PC-3 (cell line): Measurements from ENCODE around the gene FOSL1. TPM values are rescaled to one million over a fixed set of nuclear protein-coding genes. Genes with fewer than 3 reads are reported as not detected.

ENCODE experiments used
- ATAC-seq: fragments of 200-7000 bp; cut with Tn5 transposase; 2 replicates; pipeline ENCODE4 v1.9.1; 2020; ENCODE audit warnings: mild to moderate bottlenecking, moderate library complexity
- BruUV-seq: library from RNA; stranded (reverse); fragments of 400-500 nt; replicated peaks from 2 replicates; lab custom pipeline; 2021; lab: Mats Ljungman, UMichigan
- CTCF ChIA-PET: fragments of 300-600 bp; sonication (Branson Sonifier 250); formaldehyde crosslinking; loops from one replicate; lab custom pipeline; 2022; ENCODE audit warnings: antibody characterized with exemption; lab: Charles Lee
- POLR2A ChIA-PET: fragments of 300-600 bp; sonication (Branson Sonifier 250); formaldehyde crosslinking; loops from one replicate; lab custom pipeline; 2022; ENCODE audit warnings: antibody characterized with exemption; ENCODE audit not compliant: unreplicated experiment; lab: Charles Lee
- DNase-seq: peaks from one replicate; pipeline ENCODE4 v3.0.0-alpha.2; 2015
- H2AFZ ChIP-seq: fragments of 300-600 bp; sonication (generic); 2 replicates; pipeline ENCODE4 v1.6.0; 2016; ENCODE audit warnings: antibody characterized with exemption, low read length
- H3F3A ChIP-seq: fragments of 300-600 bp; sonication (generic); one replicate; pipeline ENCODE4 v1.6.0; 2017; ENCODE audit warnings: antibody characterized with exemption, low read length, control low read depth, mild to moderate bottlenecking; ENCODE audit not compliant: unreplicated experiment
- H3K27ac ChIP-seq: fragments of 300-600 bp; sonication (generic); 2 replicates; pipeline ENCODE4 v1.5.1; 2016; ENCODE audit warnings: mild to moderate bottlenecking, low read length
- H3K27me3 ChIP-seq: fragments of 300-600 bp; sonication (generic); 2 replicates; pipeline ENCODE4 v1.6.1; 2016; ENCODE audit warnings: low read length, mixed read lengths
- H3K36me3 ChIP-seq: fragments of 300-600 bp; sonication (generic); 2 replicates; pipeline ENCODE4 v1.6.1; 2016; ENCODE audit warnings: low read depth, mixed run types, low read length, mixed read lengths
- H3K4me1 ChIP-seq: fragments of 300-600 bp; sonication (generic); 2 replicates; pipeline ENCODE4 v1.5.1; 2016; ENCODE audit warnings: low read length; ENCODE audit not compliant: insufficient read depth
- H3K4me2 ChIP-seq: fragments of 300-600 bp; sonication (generic); 2 replicates; pipeline ENCODE4 v1.6.0; 2016; ENCODE audit warnings: low read length
- H3K4me3 ChIP-seq: fragments of 300-600 bp; sonication (generic); 2 replicates; pipeline ENCODE4 v1.5.1; 2016; ENCODE audit warnings: mild to moderate bottlenecking, low read length, mixed read lengths
- H3K79me2 ChIP-seq: fragments of 300-600 bp; sonication (generic); 2 replicates; pipeline ENCODE4 v1.6.1; 2017; ENCODE audit warnings: low read length, mixed read lengths
- H3K9ac ChIP-seq: fragments of 300-600 bp; sonication (generic); 2 replicates; pipeline ENCODE4 v1.6.0; 2016; ENCODE audit warnings: mild to moderate bottlenecking, low read length
- H3K9me2 ChIP-seq: fragments of 300-600 bp; sonication (generic); replicated peaks from 2 replicates; pipeline ENCODE4 v1.6.1; 2016; ENCODE audit warnings: mixed run types, low read length, mixed read lengths
- H3K9me3 ChIP-seq: fragments of 300-600 bp; sonication (generic); 2 replicates; pipeline ENCODE4 v1.6.1; 2016; ENCODE audit warnings: low read length, mixed read lengths
- H4K20me1 ChIP-seq: fragments of 300-600 bp; sonication (generic); 2 replicates; pipeline ENCODE4 v1.6.1; 2016; ENCODE audit warnings: low read length, mixed read lengths
- EZH2 ChIP-seq: fragments of 300-600 bp; sonication (generic); IDR thresholded peaks from one replicate; pipeline ENCODE4 v1.6.1; 2017; ENCODE audit warnings: antibody characterized with exemption, mild to moderate bottlenecking, low read length; ENCODE audit not compliant: unreplicated experiment
- EZH2phosphoT487 ChIP-seq: fragments of 300-600 bp; sonication (generic); IDR thresholded peaks from 2 replicates; pipeline ENCODE4 v1.6.1; 2018; ENCODE audit warnings: mild to moderate bottlenecking, antibody characterized with exemption, low read length, borderline replicate concordance
- intact Hi-C: fragments of 100-400 bp; cut with micrococcal nuclease; formaldehyde crosslinking; loops from 2 replicates; pipeline ENCODE4 v1.9.0; 2023
- total RNA-seq: library from RNA; depleted of rRNA; stranded (reverse); fragments of >200 nt; gene quantifications from 2 replicates; pipeline ENCODE4 v1.2.3, GENCODE V29; 2014
- TF ChIP-seq, protein P1 (sequence below): fragments of 300-600 bp; sonication (generic); conservative IDR thresholded peaks from 2 replicates; pipeline ENCODE4 v1.5.1; 2017; ENCODE audit warnings: antibody characterized with exemption, low read depth, mild to moderate bottlenecking, low read length

Gene FOSL1
- total RNA-seq, 1 experiment from 2014 or later = 656 TPM

DNA sequence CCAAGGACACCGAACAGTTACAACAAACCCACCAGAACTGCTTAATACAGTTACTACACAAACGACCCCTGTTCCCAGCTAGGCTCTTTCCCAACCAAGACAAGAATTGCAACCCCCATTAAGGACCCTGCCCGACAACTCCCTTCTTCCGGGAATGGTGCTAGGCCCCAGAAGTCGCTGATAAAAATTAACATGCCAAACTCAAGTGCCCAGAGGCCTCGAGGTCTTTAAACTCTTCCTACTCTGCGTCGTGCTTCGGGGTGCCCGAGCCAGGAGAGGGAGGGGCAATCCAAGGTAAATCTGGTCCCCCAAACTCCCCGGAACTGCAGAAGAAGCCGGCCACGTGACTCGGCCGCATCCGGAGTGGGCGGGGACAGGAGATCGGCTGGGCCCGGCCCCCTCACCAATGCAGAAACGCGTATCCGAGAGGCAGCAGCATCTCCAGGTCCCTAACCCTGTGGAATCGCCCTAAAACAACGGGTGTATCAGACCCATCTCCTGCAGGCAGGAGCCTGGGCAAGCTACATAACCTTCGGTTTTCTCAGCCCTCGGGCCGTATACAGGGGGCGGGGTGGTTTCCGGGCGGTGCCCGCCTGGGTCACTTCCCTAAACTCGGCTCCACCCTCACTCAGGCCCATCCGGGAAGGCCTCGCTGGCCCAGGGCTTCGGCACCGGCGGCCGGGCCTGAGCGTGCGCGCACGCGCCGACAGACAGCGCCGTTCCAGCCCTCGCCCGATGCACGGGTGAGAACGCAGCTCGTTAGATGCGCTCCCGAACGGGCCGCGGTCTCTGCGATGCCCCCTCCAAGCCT lies 43.3 kb downstream of the FOSL1 start:
- Histone ChIP-seq H3K4me3 (peak overlapping the region; percentile 79), H3K9me3 (no peaks in the 10 kb centered on the region), H3K9me2 (no peaks in the 10 kb centered on the region), H3K27me3 (no peaks in the 10 kb centered on the region), H3F3A (peaks cover 11% of the 10 kb centered on the region), H3K27ac (peak overlapping the region; percentile 72), H3K36me3 (peaks cover 48% of the 10 kb centered on the region), H2AFZ (no peak overlapping the region), H3K4me1 (peaks cover 39% of the 10 kb centered on the region), H3K79me2 (peaks cover 56% of the 10 kb centered on the region), H3K4me2 (peak overlapping the region; percentile 95), H4K20me1 (peaks cover 49% of the 10 kb centered on the region), H3K9ac (peak overlapping the region; percentile 90)
- DNase-seq (peak; percentile 67), ATAC-seq (peak; percentile 9; the same call in 1 of the 2 replicates)
- ChIA-PET POLR2A (interaction anchor here (0.6 kb wide), 1 partner anchor 41 kb away, joined by 3 read pairs; no protein-coding TSS in a partner anchor), CTCF (interaction anchor here (0.5 kb wide), 1 partner anchor 87 kb away, joined by 6 read pairs; no protein-coding TSS in a partner anchor)
- no TSS peak for BruUV-seq
- TF ChIP-seq, protein P1, sequence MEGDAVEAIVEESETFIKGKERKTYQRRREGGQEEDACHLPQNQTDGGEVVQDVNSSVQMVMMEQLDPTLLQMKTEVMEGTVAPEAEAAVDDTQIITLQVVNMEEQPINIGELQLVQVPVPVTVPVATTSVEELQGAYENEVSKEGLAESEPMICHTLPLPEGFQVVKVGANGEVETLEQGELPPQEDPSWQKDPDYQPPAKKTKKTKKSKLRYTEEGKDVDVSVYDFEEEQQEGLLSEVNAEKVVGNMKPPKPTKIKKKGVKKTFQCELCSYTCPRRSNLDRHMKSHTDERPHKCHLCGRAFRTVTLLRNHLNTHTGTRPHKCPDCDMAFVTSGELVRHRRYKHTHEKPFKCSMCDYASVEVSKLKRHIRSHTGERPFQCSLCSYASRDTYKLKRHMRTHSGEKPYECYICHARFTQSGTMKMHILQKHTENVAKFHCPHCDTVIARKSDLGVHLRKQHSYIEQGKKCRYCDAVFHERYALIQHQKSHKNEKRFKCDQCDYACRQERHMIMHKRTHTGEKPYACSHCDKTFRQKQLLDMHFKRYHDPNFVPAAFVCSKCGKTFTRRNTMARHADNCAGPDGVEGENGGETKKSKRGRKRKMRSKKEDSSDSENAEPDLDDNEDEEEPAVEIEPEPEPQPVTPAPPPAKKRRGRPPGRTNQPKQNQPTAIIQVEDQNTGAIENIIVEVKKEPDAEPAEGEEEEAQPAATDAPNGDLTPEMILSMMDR = no peak
- no peak for TF ChIP-seq EZH2phosphoT487
- TF ChIP-seq EZH2 = no peak
- intact Hi-C loops = no loop called here

DNA sequence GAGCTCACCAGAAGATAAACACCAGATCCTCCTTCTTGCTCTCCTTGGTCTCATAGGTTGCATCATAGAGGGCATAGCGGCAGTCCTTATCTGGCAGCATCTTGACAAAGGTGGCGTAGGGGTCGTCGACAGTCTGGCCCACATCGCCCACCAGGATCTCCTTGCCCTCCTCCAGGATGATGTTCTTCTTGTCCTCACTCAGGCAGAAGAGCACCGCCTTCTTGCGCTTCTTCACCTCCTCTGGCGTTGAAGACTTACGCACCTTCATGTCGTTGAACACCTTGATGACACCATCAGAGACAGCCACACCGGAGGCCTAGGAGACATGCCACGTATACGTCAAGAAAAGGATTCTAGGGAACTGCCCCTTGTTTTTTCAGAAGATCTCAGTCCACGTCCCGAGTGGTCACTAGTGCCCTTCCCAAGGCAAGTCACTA lies 44.2 kb downstream of the FOSL1 start:
- H3K27me3 ChIP-seq = no peaks in the 10 kb centered on the region
- no peaks in the 10 kb centered on the region for H3K9me2 ChIP-seq
- peaks cover 33% of the 10 kb centered on the region for H3K4me1 ChIP-seq
- no TSS peak for BruUV-seq
- intact Hi-C loops = no loop called here
- H3F3A ChIP-seq = peaks cover 11% of the 10 kb centered on the region
- ChIA-PET POLR2A (interaction anchor here (0.6 kb wide), 1 partner anchor 27 kb away, joined by 11 read pairs; no protein-coding TSS in a partner anchor), CTCF (no interaction called here)
- peaks cover 47% of the 10 kb centered on the region for H3K79me2 ChIP-seq
- no peak for DNase-seq
- H3K4me3 ChIP-seq = peak overlapping the region; percentile 79
- H4K20me1 ChIP-seq = peaks cover 49% of the 10 kb centered on the region
- ATAC-seq = no peak
- peak overlapping the region; percentile 95 for H3K4me2 ChIP-seq
- H2AFZ ChIP-seq = no peak overlapping the region
- peaks cover 56% of the 10 kb centered on the region for H3K36me3 ChIP-seq
- no peaks in the 10 kb centered on the region for H3K9me3 ChIP-seq
- TF ChIP-seq, protein P1 = no peak
- no peak for TF ChIP-seq EZH2phosphoT487
- no peak for TF ChIP-seq EZH2
- H3K9ac ChIP-seq = no peak overlapping the region
- no peak overlapping the region for H3K27ac ChIP-seq
